Body of pancreas (tissue), 4 donors: ENCODE measurements around the gene FAM222A. TPM values are rescaled to one million over a fixed set of nuclear protein-coding genes. Genes with fewer than 3 reads are reported as not detected.
A peak's percentile ranks its signal among the peaks of the same experiment; 100 is the strongest.

Source experiments
- ATAC-seq: fragments of 150-250 bp; one replicate; pipeline ENCODE4 v1.9.1; 2016
- DNase-seq, 4 donors: peaks; one replicate each; pipeline ENCODE4 v3.0.0-alpha.2; 2019
- H3K27ac ChIP-seq, 4 donors: fragments of 200-600 bp; sonication (generic); 1 replicate in 3 of 4; 2 replicates in 1 of 4; pipeline versions ENCODE4 v1.5.1 to v1.6.1; 2016 to 2019; ENCODE audit warnings: mild to moderate bottlenecking in 1 of 4, mixed read lengths in 1 of 4, moderate library complexity in 1 of 4
- H3K27me3 ChIP-seq, 2 donors: fragments of 200-600 bp; sonication (generic); one replicate each; pipeline ENCODE4 v1.6.0; 2016; ENCODE audit warnings: mild to moderate bottlenecking in 1 of 2
- H3K36me3 ChIP-seq, 2 donors: fragments of 200-600 bp; sonication (generic); replicated peaks in 1 of 2; 2 replicates each; pipeline ENCODE4 v1.5.1; 2016; ENCODE audit warnings: low read depth in 2 of 2; ENCODE audit not compliant: insufficient read depth in 1 of 2
- H3K4me1 ChIP-seq: fragments of 200-600 bp; sonication (generic); one replicate; pipeline ENCODE4 v1.6.0; 2016
- H3K4me3 ChIP-seq, 2 donors: fragments of 200-600 bp; sonication (generic); 1 replicate in 1 of 2; 2 replicates in 1 of 2; pipeline ENCODE4 v1.5.1; 2016 to 2019
- H3K9me3 ChIP-seq, 3 donors: fragments of 200-600 bp; sonication (generic); 1 replicate in 2 of 3; 2 replicates in 1 of 3; pipeline ENCODE4 v1.5.1; 2016
- CTCF ChIP-seq, 7 experiments: fragments of 450-650 bp in 4 of 7; fragments of 200-600 bp in 3 of 7; sonication (generic) in 3 of 7; IDR thresholded peaks; one replicate each; pipeline ENCODE4 v1.5.1; 2016 to 2019; ENCODE audit warnings: antibody characterized with exemption in 7 of 7
- POLR2A ChIP-seq, 3 donors: fragments of 450-650 bp; IDR thresholded peaks; one replicate each; pipeline ENCODE4 v1.6.1; 2016; ENCODE audit warnings: antibody characterized with exemption in 3 of 3, mild to moderate bottlenecking in 2 of 3
- WGBS, 2 donors: methylation state at CpG; one replicate each; pipeline ENCODE4 v1.1.5; 2017; 5-methylcytosine and 5-hydroxymethylcytosine counted together
- intact Hi-C: fragments of 100-400 bp; cut with DNase I; formaldehyde crosslinking; loops from one replicate; pipeline ENCODE4 v1.15.1; 2023
- total RNA-seq, 2 donors: library from RNA; depleted of rRNA; stranded (reverse); fragments of >200 nt; gene quantifications; one replicate each; pipeline ENCODE4 v1.1.0, GENCODE V29; 2016

Gene FAM222A
- total RNA-seq, 2 donors from 2014 or later, result 8.0 to 16.2 TPM

DNA sequence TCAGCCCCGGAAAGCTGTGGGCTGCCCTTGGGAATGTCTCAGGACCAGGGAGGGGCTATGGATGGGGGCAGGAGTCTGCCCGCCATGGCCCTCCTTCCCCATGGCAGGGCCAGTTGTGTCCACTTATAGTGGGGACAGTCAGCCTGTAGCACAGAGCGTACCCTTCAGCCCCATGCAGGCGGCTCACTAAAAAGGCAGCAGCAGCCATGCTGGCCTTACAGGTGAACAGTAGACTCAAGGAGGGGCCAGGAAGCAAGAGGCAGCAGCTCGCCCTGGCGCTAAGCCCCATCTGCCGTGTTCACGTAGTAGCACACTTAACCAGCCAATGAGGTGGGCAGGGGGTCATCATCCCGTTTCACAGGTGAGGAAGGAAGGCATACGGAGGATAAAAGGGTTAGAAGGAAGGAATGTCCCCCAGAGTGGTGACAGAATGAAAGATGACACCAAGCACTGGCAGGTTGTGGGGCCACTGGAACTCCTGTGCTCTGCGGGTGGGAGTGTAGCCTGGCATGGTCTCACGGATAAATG lies 52.7 kb downstream of the FAM222A start:
- intact Hi-C loops, result no loop called here
- H3K9me3 ChIP-seq, result no peaks in the 10 kb centered on the region
- H3K36me3 ChIP-seq, result no peaks in the 10 kb centered on the region
- H3K4me1 ChIP-seq, result peaks cover 7% of the 10 kb centered on the region
- TF ChIP-seq POLR2A (IDR thresholded peaks at IDR 0.05) (no peak), CTCF (IDR thresholded peaks at IDR 0.05) (no peak)
- WGBS, 2 donors, result 70 to 76% methylated on average over 9 to 12 of the region's 12 CpGs
- H3K27ac ChIP-seq, result peak overlapping the region in 2 of 4 donors; percentile 54 to 67
- ATAC-seq (peak; percentile 59), DNase-seq (peak in 2 of 4 donors; percentile 33 to 41)
- H3K4me3 ChIP-seq, result no peak overlapping the region
- H3K27me3 ChIP-seq, result no peaks in the 10 kb centered on the region

DNA sequence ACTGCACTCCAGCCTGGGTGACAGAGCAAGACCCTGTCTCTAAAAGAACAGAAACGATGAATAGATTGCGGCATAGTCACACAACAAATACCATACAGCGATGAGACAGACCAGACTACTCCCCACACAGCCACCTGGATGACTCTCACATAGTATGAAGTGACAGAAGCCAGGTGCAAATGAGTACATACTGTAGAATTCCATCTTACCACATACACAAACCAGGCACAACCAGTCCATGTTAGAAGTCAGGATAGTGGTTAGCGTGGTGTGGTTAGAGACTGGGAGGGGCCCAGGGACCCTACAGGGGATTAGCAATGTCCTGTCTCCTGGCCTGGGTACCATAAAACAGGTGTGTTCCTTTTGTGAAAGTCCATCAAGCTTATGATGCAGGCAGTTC lies 53.8 kb downstream of the FAM222A start:
- H3K9me3 ChIP-seq, result no peaks in the 10 kb centered on the region
- intact Hi-C loops, result no loop called here
- no peak for ATAC-seq
- no peaks in the 10 kb centered on the region for H3K36me3 ChIP-seq
- WGBS, 2 donors, result 87 to 90% methylated on average over 4 of the region's 4 CpGs
- no peak overlapping the region for H3K27ac ChIP-seq
- peaks cover 7% of the 10 kb centered on the region for H3K4me1 ChIP-seq
- H3K27me3 ChIP-seq, result no peaks in the 10 kb centered on the region
- TF ChIP-seq POLR2A (IDR thresholded peaks at IDR 0.05), result no peak
- no peak for DNase-seq
- H3K4me3 ChIP-seq, result no peak overlapping the region

DNA sequence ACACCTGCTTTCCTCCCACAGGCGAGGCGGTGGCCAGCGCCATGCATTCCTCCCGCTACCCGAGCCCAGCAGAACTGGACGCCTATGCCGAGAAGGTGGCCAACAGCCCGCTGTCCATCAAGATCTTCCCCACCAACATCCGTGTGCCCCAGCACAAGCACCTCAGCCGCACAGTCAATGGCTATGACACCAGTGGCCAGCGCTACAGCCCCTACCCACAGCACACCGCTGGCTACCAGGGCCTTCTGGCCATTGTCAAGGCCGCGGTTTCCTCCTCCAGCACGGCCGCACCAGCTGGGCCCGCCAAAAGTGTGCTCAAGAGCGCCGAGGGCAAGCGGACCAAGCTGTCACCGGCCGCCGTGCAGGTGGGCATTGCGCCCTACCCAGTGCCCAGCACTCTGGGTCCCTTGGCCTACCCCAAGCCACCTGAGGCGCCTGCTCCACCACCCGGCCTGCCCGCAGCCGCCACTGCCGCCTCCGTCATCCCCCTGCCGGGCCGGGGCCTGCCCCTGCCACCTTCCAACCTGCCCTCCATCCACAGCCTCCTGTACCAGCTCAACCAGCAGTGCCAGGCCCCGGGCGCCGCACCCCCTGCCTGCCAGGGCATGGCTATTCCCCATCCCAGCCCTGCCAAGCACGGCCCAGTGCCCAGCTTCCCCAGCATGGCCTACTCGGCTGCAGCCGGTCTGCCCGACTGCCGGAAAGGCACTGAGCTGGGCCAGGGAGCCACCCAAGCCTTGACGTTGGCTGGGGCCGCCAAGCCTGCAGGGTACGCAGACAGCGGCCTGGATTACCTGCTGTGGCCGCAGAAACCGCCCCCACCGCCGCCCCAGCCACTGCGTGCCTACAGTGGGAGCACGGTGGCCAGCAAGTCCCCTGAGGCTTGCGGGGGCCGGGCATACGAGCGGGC lies 54.6 kb downstream of the FAM222A start:
- Histone ChIP-seq H3K27me3 (no peaks in the 10 kb centered on the region), H3K4me1 (peaks cover 13% of the 10 kb centered on the region), H3K9me3 (no peaks in the 10 kb centered on the region), H3K36me3 (no peaks in the 10 kb centered on the region), H3K27ac (no peak overlapping the region), H3K4me3 (no peak overlapping the region)
- intact Hi-C loops, result no loop called here
- ATAC-seq (no peak), DNase-seq (no peak)
- WGBS, 2 donors, result 95 to 96% methylated on average over 25 to 51 of the region's 54 CpGs
- no peak for TF ChIP-seq CTCF (IDR thresholded peaks at IDR 0.05)
- no peak for TF ChIP-seq POLR2A (IDR thresholded peaks at IDR 0.05)

DNA sequence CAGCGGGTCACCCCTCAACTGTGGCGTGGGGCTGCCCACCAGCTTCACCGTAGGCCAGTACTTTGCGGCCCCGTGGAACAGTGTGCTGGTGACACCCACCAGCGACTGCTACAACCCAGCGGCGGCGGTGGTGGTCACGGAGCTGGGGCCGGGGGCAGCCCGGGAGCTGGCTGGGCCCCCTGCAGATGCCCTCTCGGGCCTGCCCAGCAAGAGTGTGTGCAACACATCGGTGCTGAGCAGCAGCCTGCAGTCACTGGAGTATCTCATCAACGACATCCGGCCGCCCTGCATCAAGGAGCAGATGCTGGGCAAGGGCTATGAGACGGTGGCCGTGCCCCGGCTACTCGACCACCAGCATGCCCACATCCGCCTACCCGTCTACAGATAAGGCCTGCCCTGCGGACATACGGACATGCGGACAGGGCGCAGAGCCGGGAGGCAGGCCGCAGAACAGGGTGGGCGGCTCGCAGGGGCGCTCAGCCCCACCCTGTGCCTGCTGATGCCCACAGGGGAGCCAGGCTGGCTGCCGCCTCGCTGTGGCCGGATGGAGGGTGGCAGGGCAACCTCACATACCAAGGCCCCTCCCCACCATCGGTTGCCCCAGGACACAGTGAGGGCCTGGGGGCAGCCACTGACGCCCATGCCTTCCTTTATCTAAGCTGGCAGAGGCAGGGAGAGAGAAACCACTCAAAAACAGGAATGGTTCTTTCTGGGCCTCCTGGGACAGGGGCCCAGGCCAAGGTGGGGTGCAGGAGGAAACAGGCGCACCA lies 55.5 kb downstream of the FAM222A start:
- intact Hi-C loops, result no loop called here
- Histone ChIP-seq H3K4me1 (peaks cover 22% of the 10 kb centered on the region), H3K4me3 (no peak overlapping the region), H3K27ac (no peak overlapping the region), H3K27me3 (no peaks in the 10 kb centered on the region), H3K9me3 (no peaks in the 10 kb centered on the region), H3K36me3 (no peaks in the 10 kb centered on the region)
- WGBS, 2 donors, result 93 to 95% methylated on average over 8 to 35 of the region's 38 CpGs
- ATAC-seq, result no peak
- TF ChIP-seq CTCF (IDR thresholded peaks at IDR 0.05), result no peak
- TF ChIP-seq POLR2A (IDR thresholded peaks at IDR 0.05), result no peak
- DNase-seq, result no peak
